IMR-90 (cell line): ENCODE data around the gene RALGAPA2. TPM values are rescaled to one million over a fixed set of nuclear protein-coding genes. Genes with fewer than 3 reads are reported as not detected.

Source experiments
- ATAC-seq: fragments of 200-7000 bp; cut with Tn5 transposase; 2 replicates; pipeline ENCODE4 v1.9.1; 2020; ENCODE audit warnings: low read depth, mild to moderate bottlenecking, moderate library complexity
- BruUV-seq: library from RNA; stranded (reverse); fragments of 400-500 nt; replicated peaks from 2 replicates; lab custom pipeline; 2021; lab: Mats Ljungman, UMichigan
- CTCF ChIA-PET: fragments of 300-600 bp; formaldehyde crosslinking; extraction: SDS; loops from one replicate; lab custom pipeline; 2021; ENCODE audit warnings: antibody characterized with exemption; lab: Yijun Ruan, JAX
- POLR2A ChIA-PET: fragments of 300-600 bp; sonication (Branson Sonifier 250); formaldehyde crosslinking; loops from one replicate; lab custom pipeline; 2022; ENCODE audit warnings: antibody characterized with exemption; ENCODE audit not compliant: unreplicated experiment; lab: Charles Lee
- DNase-seq: peaks from one replicate; pipeline ENCODE4 v3.0.0; 2013
- H2AFZ ChIP-seq: replicated peaks from 2 replicates; pipeline ENCODE3; 2013; ENCODE audit warnings: low read length, mild to moderate bottlenecking; ENCODE audit not compliant: poor library complexity
- H2AK5ac ChIP-seq: 2 replicates; pipeline ENCODE4 v1.6.1; 2013; ENCODE audit warnings: low read depth, low read length, inconsistent platforms
- H2AK9ac ChIP-seq: replicated peaks from 2 replicates; pipeline ENCODE3; 2013; ENCODE audit warnings: mild to moderate bottlenecking, low read depth, low read length, moderate library complexity; ENCODE audit not compliant: poor library complexity
- H2BK120ac ChIP-seq: 2 replicates; pipeline ENCODE4 v1.6.1; 2013; ENCODE audit warnings: low read depth, low read length, inconsistent platforms
- H2BK15ac ChIP-seq: 3 replicates; pipeline ENCODE4 v1.6.1; 2013; ENCODE audit warnings: low read depth, low read length, inconsistent platforms
- H2BK20ac ChIP-seq: 2 replicates; pipeline ENCODE4 v1.6.1; 2013; ENCODE audit warnings: low read depth, mild to moderate bottlenecking, inconsistent platforms, low read length, moderate library complexity
- H2BK5ac ChIP-seq: 2 replicates; pipeline ENCODE4 v1.6.1; 2013; ENCODE audit warnings: mild to moderate bottlenecking, low read depth, low read length, inconsistent platforms; ENCODE audit not compliant: poor library complexity, severe bottlenecking
- H3K14ac ChIP-seq: replicated peaks from 2 replicates; pipeline ENCODE4 v1.6.1; 2013; ENCODE audit warnings: low read depth, low read length, inconsistent platforms
- H3K18ac ChIP-seq: 2 replicates; pipeline ENCODE4 v1.6.1; 2013; ENCODE audit warnings: low read depth, low read length, control low read depth
- H3K23ac ChIP-seq: 2 replicates; pipeline ENCODE4 v1.6.1; 2013; ENCODE audit warnings: low read depth, low read length, inconsistent platforms
- H3K27ac ChIP-seq: 2 replicates; pipeline ENCODE4 v1.5.1; 2013; ENCODE audit warnings: mild to moderate bottlenecking, control low read depth, low read length; ENCODE audit not compliant: insufficient read depth
- H3K27me3 ChIP-seq: 2 replicates; pipeline ENCODE4 v1.6.1; 2013; ENCODE audit warnings: low read length; ENCODE audit not compliant: control insufficient read depth, insufficient read depth
- H3K36me3 ChIP-seq: 2 replicates; pipeline ENCODE4 v1.6.1; 2013; ENCODE audit warnings: low read length, mixed read lengths; ENCODE audit not compliant: control insufficient read depth, insufficient read depth
- H3K4ac ChIP-seq: 2 replicates; pipeline ENCODE4 v1.6.1; 2013; ENCODE audit warnings: low read depth, low read length, inconsistent platforms
- H3K4me1 ChIP-seq: 2 replicates; pipeline ENCODE4 v1.6.1; 2013; ENCODE audit warnings: low read length, mixed read lengths; ENCODE audit not compliant: control insufficient read depth, insufficient read depth
- H3K4me2 ChIP-seq: 2 replicates; pipeline ENCODE4 v1.6.1; 2013; ENCODE audit warnings: low read depth, mild to moderate bottlenecking, control low read depth, low read length, moderate library complexity
- H3K4me3 ChIP-seq: 2 replicates; pipeline ENCODE4 v1.5.1; 2013; ENCODE audit warnings: low read depth, mild to moderate bottlenecking, control low read depth, low read length, moderate library complexity; ENCODE audit not compliant: insufficient read depth
- H3K56ac ChIP-seq: 2 replicates; pipeline ENCODE4 v1.6.1; 2013; ENCODE audit warnings: low read length, inconsistent platforms; ENCODE audit not compliant: insufficient read depth; ENCODE audit errors: extremely low read depth
- H3K79me1 ChIP-seq, 2 experiments: 2 replicates each; pipeline ENCODE4 v1.6.1; 2013; ENCODE audit warnings: low read length in 2 of 2, inconsistent platforms in 1 of 2, low read depth in 1 of 2
- H3K9ac ChIP-seq: 2 replicates; pipeline ENCODE4 v1.6.1; 2013; ENCODE audit warnings: low read depth, low read length, control low read depth
- H3K9me1 ChIP-seq: 2 replicates; pipeline ENCODE4 v1.6.1; 2013; ENCODE audit warnings: low read length, inconsistent platforms; ENCODE audit not compliant: insufficient read depth
- H3K9me3 ChIP-seq: 2 replicates; pipeline ENCODE4 v1.6.1; 2013; ENCODE audit warnings: low read length; ENCODE audit not compliant: control insufficient read depth, insufficient read depth
- H4K20me1 ChIP-seq: 2 replicates; pipeline ENCODE4 v1.6.1; 2013; ENCODE audit warnings: low read length, inconsistent platforms; ENCODE audit not compliant: insufficient read depth
- H4K5ac ChIP-seq: 2 replicates; pipeline ENCODE4 v1.6.1; 2013; ENCODE audit warnings: mild to moderate bottlenecking, low read depth, low read length, control low read depth
- H4K8ac ChIP-seq, 2 experiments: 2 replicates each; pipeline ENCODE4 v1.6.1; 2013; ENCODE audit warnings: low read depth in 2 of 2, low read length in 2 of 2, control low read depth in 1 of 2, inconsistent platforms in 1 of 2
- H4K91ac ChIP-seq: 2 replicates; pipeline ENCODE4 v1.6.1; 2013; ENCODE audit warnings: low read depth, low read length, inconsistent platforms; ENCODE audit not compliant: insufficient read depth
- CHD1 ChIP-seq: IDR thresholded peaks from 2 replicates; pipeline ENCODE4 v1.6.1; 2012; ENCODE audit warnings: low read depth, low read length, improper control_type of control experiment
- CTCF ChIP-seq: conservative IDR thresholded peaks from 2 replicates; pipeline ENCODE4 v1.5.1; 2012; ENCODE audit warnings: mild to moderate bottlenecking, low read depth, low read length, improper control_type of control experiment
- FOS ChIP-seq: fragments of 150-350 bp; IDR thresholded peaks from 2 replicates; pipeline ENCODE4 v1.6.1; 2016; ENCODE audit warnings: low read depth, low read length
- MXI1 ChIP-seq: IDR thresholded peaks from 2 replicates; pipeline ENCODE4 v1.6.1; 2012; ENCODE audit warnings: low read depth, mild to moderate bottlenecking, low read length, moderate library complexity, borderline replicate concordance
- RAD21 ChIP-seq: IDR thresholded peaks from 2 replicates; pipeline ENCODE4 v1.6.1; 2012; ENCODE audit warnings: low read length, improper control_type of control experiment
- RFX5 ChIP-seq: IDR thresholded peaks from 2 replicates; pipeline ENCODE4 v1.8.0; 2012; ENCODE audit warnings: low read depth, mild to moderate bottlenecking, low read length, moderate library complexity
- SMC3 ChIP-seq: fragments of 150-350 bp; IDR thresholded peaks from 2 replicates; pipeline ENCODE4 v1.6.1; 2016; ENCODE audit warnings: low read depth, mild to moderate bottlenecking, antibody characterized with exemption, low read length, moderate library complexity
- WGBS, 2 experiments: methylation state at CpG; one replicate each; pipeline versions ENCODE4 v1.1.5 to v1.1.7; 2013; ENCODE audit warnings: missing lambda C conversion rate in 2 of 2; ENCODE audit not compliant: insufficient read length in 1 of 2; ENCODE audit errors: extremely low coverage in 2 of 2; 5-methylcytosine and 5-hydroxymethylcytosine counted together
- dilution Hi-C: fragments of 300-500 bp; cut with HindIII; formaldehyde crosslinking; loops from one replicate; pipeline ENCODE4 v1.14.3; 2018; ENCODE audit warnings: low sequenced_read_pairs; ENCODE audit not compliant: unreplicated experiment
- in situ Hi-C: fragments of 300-500 bp; cut with MboI; formaldehyde crosslinking; loops from 3 replicates; pipeline ENCODE4 v1.14.3; 2019; ENCODE audit warnings: low sequenced_read_pairs, inconsistent platforms, mixed read lengths
- intact Hi-C: fragments of 100-400 bp; cut with micrococcal nuclease; formaldehyde crosslinking; loops from 2 replicates; pipeline ENCODE4 v1.10.0; 2022
- polyA plus RNA-seq, 3 experiments: library from polyadenylated mRNA; depleted of rRNA; stranded (reverse); fragments of >200 nt; gene quantifications; 2 replicates each; pipeline ENCODE4 v1.2.3, GENCODE V29; 2012; ENCODE audit warnings: low replicate concordance in 1 of 3
- total RNA-seq: library from RNA; depleted of rRNA; stranded (reverse); fragments of >200 nt; gene quantifications from 2 replicates; pipeline ENCODE4 v1.2.3, GENCODE V29; 2012
- TF ChIP-seq, protein P1 (sequence below): fragments of 150-350 bp; IDR thresholded peaks from 2 replicates; pipeline ENCODE4 v1.6.1; 2017; ENCODE audit warnings: mild to moderate bottlenecking, antibody characterized with exemption, low read length, low read depth
- TF ChIP-seq, protein P2 (sequence below): fragments of 150-350 bp; IDR thresholded peaks from 2 replicates; pipeline ENCODE4 v1.6.1; 2016; ENCODE audit warnings: low read depth, mild to moderate bottlenecking, low read length, moderate library complexity, borderline replicate concordance

Gene RALGAPA2
- total and polyA plus RNA-seq, 2 of the 4 experiments (the other 2 are of a cell fraction) = 1.3 to 3.9 TPM

DNA sequence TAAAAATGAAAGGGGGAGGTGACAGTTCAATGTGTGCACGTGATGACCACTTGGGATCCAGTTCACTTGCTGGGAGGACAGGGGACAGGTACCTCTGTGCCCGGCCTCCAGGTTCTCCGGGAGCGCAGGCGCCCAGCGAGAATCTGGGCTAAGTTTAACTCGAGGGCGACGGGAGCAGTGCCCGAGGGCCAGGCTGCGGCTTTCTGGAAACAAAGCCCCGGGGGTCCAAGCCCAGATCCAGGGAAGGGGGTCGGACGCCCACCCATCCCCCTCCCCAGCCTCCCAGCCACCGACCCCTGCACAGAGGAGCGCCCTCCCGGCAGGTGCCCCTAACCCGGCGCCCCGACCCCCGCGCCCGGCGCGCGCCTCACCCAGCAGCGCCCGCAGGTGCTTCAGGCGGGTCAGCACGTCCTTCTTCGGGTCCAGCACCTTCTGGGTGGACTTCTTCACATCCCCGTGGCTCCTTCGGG is 405 bp downstream of the RALGAPA2 start:
- CTCF ChIA-PET = no interaction called here
- no peaks in the 10 kb centered on the region for H3K9me3 ChIP-seq

More for the DNA sequence above, 405 bp downstream of the RALGAPA2 start:
- TF ChIP-seq, protein P1, sequence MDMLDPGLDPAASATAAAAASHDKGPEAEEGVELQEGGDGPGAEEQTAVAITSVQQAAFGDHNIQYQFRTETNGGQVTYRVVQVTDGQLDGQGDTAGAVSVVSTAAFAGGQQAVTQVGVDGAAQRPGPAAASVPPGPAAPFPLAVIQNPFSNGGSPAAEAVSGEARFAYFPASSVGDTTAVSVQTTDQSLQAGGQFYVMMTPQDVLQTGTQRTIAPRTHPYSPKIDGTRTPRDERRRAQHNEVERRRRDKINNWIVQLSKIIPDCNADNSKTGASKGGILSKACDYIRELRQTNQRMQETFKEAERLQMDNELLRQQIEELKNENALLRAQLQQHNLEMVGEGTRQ = no peak
- TF ChIP-seq FOS = no peak
- TF ChIP-seq CTCF = no peak
- no peak for TF ChIP-seq CHD1
- TF ChIP-seq, protein P2, sequence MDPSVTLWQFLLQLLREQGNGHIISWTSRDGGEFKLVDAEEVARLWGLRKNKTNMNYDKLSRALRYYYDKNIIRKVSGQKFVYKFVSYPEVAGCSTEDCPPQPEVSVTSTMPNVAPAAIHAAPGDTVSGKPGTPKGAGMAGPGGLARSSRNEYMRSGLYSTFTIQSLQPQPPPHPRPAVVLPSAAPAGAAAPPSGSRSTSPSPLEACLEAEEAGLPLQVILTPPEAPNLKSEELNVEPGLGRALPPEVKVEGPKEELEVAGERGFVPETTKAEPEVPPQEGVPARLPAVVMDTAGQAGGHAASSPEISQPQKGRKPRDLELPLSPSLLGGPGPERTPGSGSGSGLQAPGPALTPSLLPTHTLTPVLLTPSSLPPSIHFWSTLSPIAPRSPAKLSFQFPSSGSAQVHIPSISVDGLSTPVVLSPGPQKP = no peak
- TF ChIP-seq RAD21 = no peak
- TF ChIP-seq RFX5 = no peak
- TF ChIP-seq SMC3 = no peak
- no peak for TF ChIP-seq MXI1
- Histone ChIP-seq H3K27ac (no peak overlapping the region; the same call in 1 of the 2 replicates), H4K8ac (no peak overlapping the region), H3K4ac (no peak overlapping the region), H4K5ac (no peak overlapping the region), H3K4me1 (peaks cover 3% of the 10 kb centered on the region; the same call in 1 of the 2 replicates), H3K27me3 (no peaks in the 10 kb centered on the region), H2BK5ac (no peak overlapping the region), H3K14ac (no peak overlapping the region), H3K18ac (no peak overlapping the region), H3K36me3 (no peaks in the 10 kb centered on the region), H3K9ac (peak overlapping the region; percentile 59), H3K23ac (no peak overlapping the region), H2AFZ (peak overlapping the region; percentile 99), H3K9me1 (0 out of 2 replicates have a peak, but pooled peaks cover 3% of the 10 kb centered on the region), H3K4me2 (peak overlapping the region; percentile 87), H3K56ac (no peak overlapping the region), H2AK9ac (no peak overlapping the region), H4K91ac (no peak overlapping the region), H2BK20ac (no peak overlapping the region), H2AK5ac (no peak overlapping the region), H2BK120ac (no peak overlapping the region), H3K79me1 (peaks cover 9 to 12% of the 10 kb centered on the region in 2 experiments; a peak in 3 of 4 replicates), H4K20me1 (no peaks in the 10 kb centered on the region), H2BK15ac (no peak overlapping the region), H3K4me3 (peak overlapping the region; percentile 92)
- in situ Hi-C loops = no loop called here
- dilution Hi-C loops = no loop called here
- 0% methylated on average over 7 of the region's 33 CpGs; no CpG with 5 or more reads in 1 of the 2 experiments for WGBS, 2 experiments
- BruUV-seq = no TSS peak
- ATAC-seq (peak; percentile 27), DNase-seq (no peak)
- intact Hi-C loops = no loop called here
- POLR2A ChIA-PET = interaction anchor here (0.6 kb wide), 1 partner anchor 37 kb away, joined by 4 read pairs; no protein-coding TSS in a partner anchor
